Retinal pigment epithelial cell (primary cell): ENCODE data around the gene PRPF6.

Experiments used
- DNase-seq: peaks from one replicate; pipeline ENCODE4 v3.0.0-alpha.2; 2010; ENCODE audit warnings: low read depth
- H3K4me3 ChIP-seq: 2 replicates; pipeline ENCODE4 v1.5.1; 2011; ENCODE audit warnings: mild to moderate bottlenecking, low read length, control low read depth, moderate library complexity
- TF ChIP-seq, protein P1 (sequence below): conservative IDR thresholded peaks from 2 replicates; pipeline ENCODE4 v1.5.1; 2011; ENCODE audit warnings: low read depth, low read length, control low read depth, inconsistent platforms

PRPF6 gene

DNA sequence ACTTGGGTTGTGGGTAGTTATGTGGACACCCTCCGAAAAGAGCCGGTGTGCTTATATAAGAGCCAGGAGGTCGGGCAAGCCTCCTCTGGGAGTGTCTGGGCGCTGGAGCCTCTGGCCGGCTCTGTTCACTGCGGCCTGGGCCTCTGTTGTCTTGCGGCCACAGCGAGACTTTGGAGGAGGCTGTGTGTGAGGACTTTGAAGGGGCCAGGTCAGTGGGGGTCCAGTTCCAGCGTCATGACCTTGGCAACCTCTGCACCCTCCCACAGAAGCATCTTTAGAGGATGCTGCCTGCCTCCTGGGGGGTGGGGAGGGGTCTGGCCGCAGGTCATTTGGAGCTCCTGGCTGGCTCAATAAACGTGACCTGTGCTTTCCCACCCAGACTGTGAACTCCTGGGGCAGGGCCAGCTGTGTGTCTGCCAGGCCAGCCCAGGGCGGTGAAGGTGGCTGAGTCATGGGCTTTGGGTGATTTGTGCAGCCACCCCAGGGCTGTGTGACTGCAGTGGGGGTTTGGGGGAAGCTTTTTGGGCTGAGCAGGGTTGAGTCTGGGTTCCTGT is 83.3 kb downstream of the PRPF6 start:
- H3K4me3 ChIP-seq = peak overlapping the region; percentile 77
- DNase-seq = no peak
- TF ChIP-seq, protein P1, sequence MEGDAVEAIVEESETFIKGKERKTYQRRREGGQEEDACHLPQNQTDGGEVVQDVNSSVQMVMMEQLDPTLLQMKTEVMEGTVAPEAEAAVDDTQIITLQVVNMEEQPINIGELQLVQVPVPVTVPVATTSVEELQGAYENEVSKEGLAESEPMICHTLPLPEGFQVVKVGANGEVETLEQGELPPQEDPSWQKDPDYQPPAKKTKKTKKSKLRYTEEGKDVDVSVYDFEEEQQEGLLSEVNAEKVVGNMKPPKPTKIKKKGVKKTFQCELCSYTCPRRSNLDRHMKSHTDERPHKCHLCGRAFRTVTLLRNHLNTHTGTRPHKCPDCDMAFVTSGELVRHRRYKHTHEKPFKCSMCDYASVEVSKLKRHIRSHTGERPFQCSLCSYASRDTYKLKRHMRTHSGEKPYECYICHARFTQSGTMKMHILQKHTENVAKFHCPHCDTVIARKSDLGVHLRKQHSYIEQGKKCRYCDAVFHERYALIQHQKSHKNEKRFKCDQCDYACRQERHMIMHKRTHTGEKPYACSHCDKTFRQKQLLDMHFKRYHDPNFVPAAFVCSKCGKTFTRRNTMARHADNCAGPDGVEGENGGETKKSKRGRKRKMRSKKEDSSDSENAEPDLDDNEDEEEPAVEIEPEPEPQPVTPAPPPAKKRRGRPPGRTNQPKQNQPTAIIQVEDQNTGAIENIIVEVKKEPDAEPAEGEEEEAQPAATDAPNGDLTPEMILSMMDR = no peak

DNA sequence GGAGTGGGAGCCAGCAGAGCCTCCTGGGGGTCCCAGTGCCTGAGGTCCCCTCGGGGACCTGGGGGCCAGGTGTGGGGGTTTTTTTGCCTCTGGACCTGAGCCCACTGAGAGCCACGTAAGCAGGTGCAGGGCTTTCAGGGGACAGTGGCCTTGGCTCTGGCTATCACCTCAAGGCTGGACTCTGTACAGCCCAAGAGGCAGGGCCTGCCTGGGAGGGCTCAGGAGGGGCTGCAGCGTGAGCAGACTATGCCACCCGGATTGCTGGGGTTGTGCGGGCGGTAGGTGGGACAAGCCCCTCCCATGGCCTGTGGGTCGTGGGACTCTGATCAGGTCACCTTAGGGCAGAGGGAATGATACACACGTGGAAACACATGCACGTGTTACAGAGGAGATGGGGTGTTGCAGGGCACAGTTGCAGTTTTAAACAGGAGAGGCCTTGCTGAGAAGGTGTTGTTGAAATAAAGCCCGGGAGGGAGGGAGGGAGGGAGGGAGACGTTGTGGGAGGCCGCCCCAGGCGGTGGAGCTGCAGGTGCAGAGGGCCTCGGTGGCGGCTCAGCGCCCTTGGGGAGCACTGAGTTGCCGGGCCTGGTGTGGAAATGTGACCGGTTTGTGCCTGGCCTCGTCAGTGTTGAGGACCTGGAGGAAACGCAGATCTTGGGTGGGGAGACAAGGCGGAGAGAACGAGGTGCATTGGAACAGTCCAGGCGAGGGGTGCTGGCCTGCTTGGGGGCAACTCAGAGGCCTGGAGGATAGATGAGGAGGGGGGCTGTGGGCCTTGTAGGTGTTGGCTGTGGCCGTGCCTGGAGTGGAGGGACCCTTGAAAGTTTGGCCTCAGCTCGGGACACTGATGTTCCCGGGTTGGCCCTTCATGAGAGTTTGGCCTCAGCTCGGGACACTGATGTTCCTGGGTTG is 84.4 kb downstream of the PRPF6 start:
- no peak for DNase-seq
- TF ChIP-seq, protein P1 = no peak
- H3K4me3 ChIP-seq = no peak overlapping the region

DNA sequence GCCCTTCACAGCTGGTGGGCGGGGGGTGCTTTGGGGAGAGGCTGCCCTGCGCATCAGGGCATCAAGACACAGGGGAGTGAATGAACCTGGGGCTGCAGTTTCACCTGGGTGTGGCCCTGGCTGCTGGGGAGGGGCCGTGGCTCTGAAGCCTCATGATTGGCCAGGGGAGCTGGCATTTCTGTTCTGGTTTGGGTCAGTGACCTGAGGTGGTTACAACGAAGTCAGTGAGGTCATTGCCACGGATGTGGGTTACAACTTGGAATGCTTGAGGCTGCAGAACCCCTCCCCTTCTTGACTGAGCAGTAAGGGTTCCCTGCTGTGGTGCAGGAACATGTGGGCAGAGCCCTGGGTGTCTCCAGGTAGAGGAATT is 85.0 kb downstream of the PRPF6 start:
- DNase-seq = no peak
- no peak overlapping the region for H3K4me3 ChIP-seq
- TF ChIP-seq, protein P1 = no peak

DNA sequence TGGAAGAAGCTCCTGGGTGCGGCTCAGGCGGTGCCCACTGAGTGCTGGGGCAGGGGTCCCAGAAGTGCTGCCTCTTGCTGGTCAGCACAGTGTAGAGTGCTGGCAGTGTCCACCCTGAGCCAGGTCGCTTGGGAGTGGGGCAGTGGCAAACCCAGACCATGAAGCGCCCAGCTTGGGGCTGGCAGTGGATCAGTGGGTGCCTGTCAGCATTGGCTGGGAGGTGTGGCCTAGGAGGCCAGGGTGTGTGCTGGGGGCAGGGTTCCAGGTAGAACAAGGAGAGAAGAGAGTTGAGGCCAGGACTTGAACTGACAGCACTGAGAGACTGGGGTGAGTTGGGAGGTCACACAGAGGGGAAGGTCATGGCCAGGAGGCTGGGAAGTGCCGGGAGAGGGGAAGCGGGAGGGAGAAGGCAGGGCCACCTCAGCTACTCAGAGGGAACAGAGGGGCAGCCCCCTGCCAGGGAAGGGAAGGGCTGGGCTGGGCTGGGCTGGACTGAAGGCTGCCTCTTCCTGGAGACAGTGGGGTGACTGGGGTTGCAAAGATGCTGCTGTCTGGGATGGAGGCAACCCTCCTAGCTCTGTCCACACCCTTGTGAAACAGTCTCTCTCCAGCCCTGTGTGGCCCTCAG is 86.2 kb downstream of the PRPF6 start:
- no peak overlapping the region for H3K4me3 ChIP-seq
- TF ChIP-seq, protein P1 = no peak
- DNase-seq = no peak

DNA sequence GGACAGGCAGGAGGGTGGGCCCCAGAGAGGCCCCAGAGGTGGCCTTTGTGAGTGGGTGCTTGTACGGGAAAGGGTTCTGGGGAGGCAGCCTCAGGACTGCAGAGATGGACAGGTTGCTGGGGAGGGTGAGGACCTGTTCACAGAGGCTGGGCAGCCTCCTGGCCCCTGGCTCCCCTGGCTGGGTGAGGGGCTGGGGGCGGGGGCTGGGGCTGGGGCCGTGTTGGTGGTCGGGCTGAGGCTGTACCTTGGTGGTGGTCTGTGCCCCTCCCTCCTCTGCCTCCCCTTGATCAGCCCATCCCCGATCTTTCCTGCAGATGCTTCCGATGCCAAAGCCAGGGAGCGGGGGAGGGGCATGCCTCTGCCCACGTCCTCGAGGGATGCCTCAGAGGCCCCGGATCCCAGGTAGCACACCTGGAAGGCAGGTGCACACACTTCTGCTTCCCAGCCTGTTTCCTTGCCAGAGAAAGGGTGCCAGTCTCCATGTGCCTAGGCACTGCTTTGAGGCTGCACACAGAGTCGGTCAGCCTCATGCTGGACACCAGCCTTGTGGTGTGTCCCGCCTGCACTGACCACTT is 86.9 kb downstream of the PRPF6 start:
- no peak for DNase-seq
- no peak overlapping the region for H3K4me3 ChIP-seq
- TF ChIP-seq, protein P1 = no peak

DNA sequence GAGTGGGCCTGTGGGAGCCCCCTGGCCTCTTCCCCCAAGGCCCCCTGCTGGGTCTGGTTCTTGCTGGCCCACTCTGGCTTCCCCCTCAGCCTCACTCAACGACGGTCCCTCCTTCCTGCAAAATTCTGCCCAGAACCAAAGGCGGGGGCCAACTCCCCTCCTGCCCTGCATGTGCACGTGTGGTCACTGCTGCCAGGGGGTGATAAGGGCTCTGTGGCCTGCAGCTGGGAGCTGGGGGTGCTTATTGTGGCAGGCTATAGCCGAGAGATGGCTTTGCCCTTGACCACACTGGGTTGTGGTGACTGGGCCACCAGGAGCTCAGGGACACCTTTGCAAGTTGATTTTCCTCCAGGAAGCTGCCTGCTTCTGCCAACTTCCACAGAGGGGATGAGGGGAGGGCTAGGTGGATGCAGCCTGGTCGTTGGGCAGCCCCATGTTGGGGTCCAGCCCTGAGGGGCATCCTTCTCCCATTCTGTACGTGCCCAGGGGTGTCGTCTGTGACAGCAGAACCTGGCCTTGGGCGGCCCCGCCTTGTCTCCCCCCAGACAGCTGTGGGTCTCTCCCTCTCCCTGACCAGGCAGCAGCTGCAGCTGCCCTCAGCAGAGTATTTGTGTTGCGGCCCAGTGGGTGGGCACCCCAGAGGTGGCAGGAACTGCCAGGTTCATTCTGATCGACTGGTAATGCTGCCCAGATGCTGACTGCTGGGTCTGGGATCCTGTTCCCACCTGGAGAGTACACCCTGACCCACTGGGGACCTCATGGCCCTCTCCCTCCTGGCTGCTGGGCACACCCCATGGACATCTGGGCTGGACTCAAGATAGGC is 87.7 kb downstream of the PRPF6 start:
- no peak for DNase-seq
- TF ChIP-seq, protein P1 = no peak
- H3K4me3 ChIP-seq = no peak overlapping the region
